HG03442 (cell line): ENCODE results near the gene GARS1.
"Not testable (repeated sequence)": the region's sequence is repeated elsewhere in the genome, so short reads cannot be mapped to it uniquely, and the experiment has no call there.

ENCODE experiments used
- ATAC-seq: cut with Tn5 transposase; IDR thresholded peaks from one replicate; pipeline ENCODE4 v1.9.1; 2021; ENCODE audit warnings: mild to moderate bottlenecking, moderate library complexity; ENCODE audit not compliant: unreplicated experiment

The GARS1 gene

GRCh38 chr7:30594540-30595435, at the start of gene GARS1:
TSS of gene GARS1 (plus strand) at chr7:30594878. CDS start at chr7:30594922, 44 bp downstream.
- peak; percentile 86 for ATAC-seq

- ATAC-seq, result no peak
Observed at GRCh38 chr7:30545791-30546555, 48.7 kb upstream of the GARS1 start.

- no peak for ATAC-seq
Observed at GRCh38 chr7:30546596-30546995, 48.1 kb upstream of the GARS1 start.

- peak; percentile 63 for ATAC-seq
Observed at GRCh38 chr7:30548845-30549244, 45.8 kb upstream of the GARS1 start.

GRCh38 chr7:30549931-30550493, 44.7 kb upstream of the GARS1 start:
- ATAC-seq, result no peak

GRCh38 chr7:30552330-30552729, 42.3 kb upstream of the GARS1 start:
- ATAC-seq, result no peak

GRCh38 chr7:30553141-30553540, 41.5 kb upstream of the GARS1 start:
- ATAC-seq, result no peak

GRCh38 chr7:30553546-30553945, 41.1 kb upstream of the GARS1 start:
- no peak for ATAC-seq

GRCh38 chr7:30555525-30555924, 39.2 kb upstream of the GARS1 start:
- no peak for ATAC-seq

GRCh38 chr7:30556840-30557239, 37.8 kb upstream of the GARS1 start:
- no peak for ATAC-seq

- no peak for ATAC-seq
Observed at GRCh38 chr7:30557245-30557644, 37.4 kb upstream of the GARS1 start.

GRCh38 chr7:30559611-30560010, 35.1 kb upstream of the GARS1 start:
- no peak for ATAC-seq

- ATAC-seq, result no peak
Observed at GRCh38 chr7:30561389-30561788, 33.3 kb upstream of the GARS1 start.

- ATAC-seq, result no peak
Observed at GRCh38 chr7:30562498-30562897, 32.2 kb upstream of the GARS1 start.

GRCh38 chr7:30562909-30563308, 31.8 kb upstream of the GARS1 start:
- no peak for ATAC-seq

GRCh38 chr7:30563326-30563942, 31.2 kb upstream of the GARS1 start:
- no peak for ATAC-seq

GRCh38 chr7:30564243-30564892, 30.3 kb upstream of the GARS1 start:
- peak; percentile 87 for ATAC-seq

GRCh38 chr7:30566596-30566995, 28.1 kb upstream of the GARS1 start:
- no peak for ATAC-seq

GRCh38 chr7:30567081-30567480, 27.6 kb upstream of the GARS1 start:
- ATAC-seq, result no peak

GRCh38 chr7:30570238-30570637, 24.4 kb upstream of the GARS1 start:
- not testable (repeated sequence) for ATAC-seq
